Measurements from ENCODE around the gene KCNIP2.

DNA sequence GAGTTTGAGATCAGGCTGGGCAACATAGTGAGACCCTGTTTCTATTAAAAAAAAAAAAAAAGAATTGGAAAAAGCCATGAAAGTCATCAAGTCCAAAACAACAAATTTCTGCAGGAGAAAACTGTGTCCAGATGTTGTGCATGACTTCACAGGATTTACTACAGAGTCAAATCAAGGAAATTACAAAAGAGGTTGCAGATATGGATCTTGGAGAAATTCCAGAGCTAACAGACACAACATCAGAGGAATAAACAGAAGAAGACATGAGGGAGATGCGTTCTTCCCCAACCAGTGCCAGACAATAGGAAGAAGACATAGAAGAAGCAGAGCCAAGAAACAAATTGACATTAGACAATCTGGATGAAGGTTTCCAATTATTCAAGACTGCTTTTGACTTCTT, 24.3 kb upstream of the KCNIP2 start:
- TF ChIP-seq POLR2A (IDR thresholded peaks at IDR 0.05) (no peak), EP300 (IDR thresholded peaks at IDR 0.05; ENCODE audit: low read depth) (no peak)
- TF ChIP-seq, protein P1, sequence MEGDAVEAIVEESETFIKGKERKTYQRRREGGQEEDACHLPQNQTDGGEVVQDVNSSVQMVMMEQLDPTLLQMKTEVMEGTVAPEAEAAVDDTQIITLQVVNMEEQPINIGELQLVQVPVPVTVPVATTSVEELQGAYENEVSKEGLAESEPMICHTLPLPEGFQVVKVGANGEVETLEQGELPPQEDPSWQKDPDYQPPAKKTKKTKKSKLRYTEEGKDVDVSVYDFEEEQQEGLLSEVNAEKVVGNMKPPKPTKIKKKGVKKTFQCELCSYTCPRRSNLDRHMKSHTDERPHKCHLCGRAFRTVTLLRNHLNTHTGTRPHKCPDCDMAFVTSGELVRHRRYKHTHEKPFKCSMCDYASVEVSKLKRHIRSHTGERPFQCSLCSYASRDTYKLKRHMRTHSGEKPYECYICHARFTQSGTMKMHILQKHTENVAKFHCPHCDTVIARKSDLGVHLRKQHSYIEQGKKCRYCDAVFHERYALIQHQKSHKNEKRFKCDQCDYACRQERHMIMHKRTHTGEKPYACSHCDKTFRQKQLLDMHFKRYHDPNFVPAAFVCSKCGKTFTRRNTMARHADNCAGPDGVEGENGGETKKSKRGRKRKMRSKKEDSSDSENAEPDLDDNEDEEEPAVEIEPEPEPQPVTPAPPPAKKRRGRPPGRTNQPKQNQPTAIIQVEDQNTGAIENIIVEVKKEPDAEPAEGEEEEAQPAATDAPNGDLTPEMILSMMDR (IDR thresholded peaks at IDR 0.05) = no peak
